ENCODE data around the gene CLCN2.
"Not testable (repeated sequence)": the region's sequence is repeated elsewhere in the genome, so short reads cannot be mapped to it uniquely, and the experiment has no call there.

Gene CLCN2

DNA sequence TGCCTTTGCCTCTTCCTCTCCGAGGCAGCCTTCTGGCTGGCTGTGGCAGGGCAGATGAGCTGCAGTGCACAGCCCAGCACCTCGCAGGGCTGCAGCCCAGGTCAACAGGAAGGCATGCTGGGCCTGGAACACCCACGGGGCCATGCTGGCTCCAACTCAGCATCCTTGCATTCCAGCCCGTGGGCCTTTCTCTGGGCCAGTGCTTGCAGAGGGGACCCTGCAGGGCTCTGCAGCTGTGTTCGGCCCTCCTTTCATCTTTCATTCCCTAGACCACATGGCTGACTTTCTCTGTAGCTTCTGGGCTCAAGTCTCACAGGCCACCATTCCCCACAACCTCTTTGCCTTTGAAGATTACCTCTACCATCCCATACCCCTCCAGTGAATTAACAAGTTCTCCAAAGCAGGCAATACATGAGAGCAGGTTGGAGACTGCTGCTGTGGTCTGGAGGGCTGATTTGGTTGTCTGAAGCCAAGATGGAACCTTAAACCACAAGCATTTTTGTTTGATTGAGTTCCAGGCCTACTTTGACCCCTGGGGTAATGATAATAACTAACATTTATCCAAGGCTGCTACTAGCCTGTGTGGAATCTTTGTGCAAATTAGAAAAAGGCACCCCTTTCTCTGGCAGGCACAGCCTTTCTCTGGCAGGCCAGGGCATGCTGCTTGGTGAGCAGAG, 18.1 kb downstream of the CLCN2 start:
- DNase-seq, result no peak

DNA sequence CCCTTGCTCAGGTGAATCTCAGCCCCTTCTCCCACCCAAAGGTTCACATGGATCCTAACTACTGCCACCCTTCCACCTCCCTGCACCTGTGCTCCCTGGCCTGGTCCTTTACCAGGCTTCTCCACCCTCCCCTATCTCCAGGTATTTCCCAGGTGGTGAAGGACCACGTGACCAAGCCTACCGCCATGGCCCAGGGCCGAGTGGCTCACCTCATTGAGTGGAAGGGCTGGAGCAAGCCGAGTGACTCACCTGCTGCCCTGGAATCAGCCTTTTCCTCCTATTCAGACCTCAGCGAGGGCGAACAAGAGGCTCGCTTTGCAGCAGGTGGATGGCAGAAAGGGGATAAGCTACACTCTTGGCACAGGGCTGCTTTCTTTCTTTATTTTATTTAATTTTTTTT, 19.5 kb downstream of the CLCN2 start:
- no peak for DNase-seq

DNA sequence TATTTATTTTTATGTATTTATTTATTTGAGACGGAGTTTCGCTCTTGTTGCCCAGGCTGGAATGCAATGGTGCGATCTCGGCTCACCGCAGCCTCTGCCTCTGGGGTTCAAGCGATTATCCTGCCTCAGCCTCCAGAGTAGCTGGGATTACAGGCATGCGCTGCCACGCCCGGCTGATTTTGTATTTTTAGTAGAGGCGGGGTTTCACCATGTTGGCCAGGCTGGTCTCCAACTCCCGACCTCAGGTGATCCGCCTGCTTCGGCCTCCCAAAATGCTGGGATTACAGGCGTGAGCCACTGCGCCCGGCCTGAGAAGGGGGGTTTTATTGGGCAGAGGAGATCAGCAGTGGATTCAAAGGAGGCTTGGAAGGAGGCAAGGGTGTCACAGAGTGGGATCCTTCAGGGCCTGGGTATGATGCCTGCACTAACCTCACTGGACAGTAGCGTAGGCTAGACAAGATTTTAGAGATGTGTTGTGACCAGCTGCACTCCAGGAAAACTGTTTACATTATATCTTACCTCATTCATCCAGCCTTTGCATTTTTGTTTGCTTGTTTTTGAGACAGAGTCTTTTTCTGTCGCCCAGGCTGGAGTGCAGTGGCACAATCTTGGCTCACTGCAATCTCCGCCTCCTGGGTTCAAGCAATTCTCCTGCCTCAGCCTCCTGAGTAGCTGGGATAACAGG, 21.8 kb downstream of the CLCN2 start:
- DNase-seq, result not testable (repeated sequence)

GRCh38 chr3:184339001-184339400, 22.4 kb downstream of the CLCN2 start:
- DNase-seq, result no peak

DNA sequence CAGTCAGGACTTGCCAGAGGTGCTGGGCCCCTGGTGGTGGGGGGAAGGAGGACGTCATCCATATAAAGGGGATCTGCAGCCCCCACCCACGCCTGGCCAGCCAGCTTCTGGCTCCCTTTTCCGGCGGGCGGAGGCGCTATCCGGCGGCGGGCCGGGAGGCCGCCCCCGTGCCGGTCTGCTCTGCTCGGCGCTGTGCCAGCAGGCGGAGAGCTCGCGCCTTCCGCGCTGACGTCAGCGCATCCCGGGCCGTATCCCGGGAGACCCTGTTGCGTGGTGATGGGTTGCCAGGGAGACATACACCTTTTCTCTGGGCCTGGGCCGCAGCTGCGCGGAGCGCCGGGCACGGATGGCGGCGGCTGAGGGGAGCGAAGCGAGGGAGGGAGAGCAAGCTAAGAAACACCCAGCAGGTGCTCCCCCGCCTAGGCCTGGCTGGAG, 22.9 kb downstream of the CLCN2 start:
- DNase-seq, result no peak

DNA sequence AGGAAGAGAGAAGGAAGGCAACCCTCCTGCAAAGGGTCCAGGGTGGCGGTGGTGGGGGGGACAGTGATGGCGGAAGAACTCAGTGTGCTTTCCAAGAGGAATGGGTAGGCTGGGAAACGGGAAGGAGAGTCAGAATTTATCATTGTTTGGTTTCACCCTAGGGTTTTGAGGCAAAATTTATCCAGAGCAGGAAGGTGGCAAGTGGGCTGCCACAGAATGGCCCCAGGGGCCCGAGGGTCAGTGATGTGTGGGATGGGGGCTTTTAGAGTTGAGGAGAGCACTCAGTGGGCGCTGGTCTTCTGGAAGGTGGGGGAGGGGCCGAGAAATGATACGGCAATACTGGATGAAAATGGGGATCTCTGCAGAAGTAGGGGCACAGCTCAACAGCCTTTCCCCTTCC, 23.4 kb downstream of the CLCN2 start:
- no peak for DNase-seq

- no peak for DNase-seq
Measured at GRCh38 chr3:184337399-184337714, 24.0 kb downstream of the CLCN2 start, which contains the start of gene FAM131A. FAM131A (plus strand) TSS chr3:184337600; CDS start chr3:184337631, 31 bp downstream.

- DNase-seq, result no peak
Measured at GRCh38 chr3:184336547-184337398, 24.6 kb downstream of the CLCN2 start.

DNA sequence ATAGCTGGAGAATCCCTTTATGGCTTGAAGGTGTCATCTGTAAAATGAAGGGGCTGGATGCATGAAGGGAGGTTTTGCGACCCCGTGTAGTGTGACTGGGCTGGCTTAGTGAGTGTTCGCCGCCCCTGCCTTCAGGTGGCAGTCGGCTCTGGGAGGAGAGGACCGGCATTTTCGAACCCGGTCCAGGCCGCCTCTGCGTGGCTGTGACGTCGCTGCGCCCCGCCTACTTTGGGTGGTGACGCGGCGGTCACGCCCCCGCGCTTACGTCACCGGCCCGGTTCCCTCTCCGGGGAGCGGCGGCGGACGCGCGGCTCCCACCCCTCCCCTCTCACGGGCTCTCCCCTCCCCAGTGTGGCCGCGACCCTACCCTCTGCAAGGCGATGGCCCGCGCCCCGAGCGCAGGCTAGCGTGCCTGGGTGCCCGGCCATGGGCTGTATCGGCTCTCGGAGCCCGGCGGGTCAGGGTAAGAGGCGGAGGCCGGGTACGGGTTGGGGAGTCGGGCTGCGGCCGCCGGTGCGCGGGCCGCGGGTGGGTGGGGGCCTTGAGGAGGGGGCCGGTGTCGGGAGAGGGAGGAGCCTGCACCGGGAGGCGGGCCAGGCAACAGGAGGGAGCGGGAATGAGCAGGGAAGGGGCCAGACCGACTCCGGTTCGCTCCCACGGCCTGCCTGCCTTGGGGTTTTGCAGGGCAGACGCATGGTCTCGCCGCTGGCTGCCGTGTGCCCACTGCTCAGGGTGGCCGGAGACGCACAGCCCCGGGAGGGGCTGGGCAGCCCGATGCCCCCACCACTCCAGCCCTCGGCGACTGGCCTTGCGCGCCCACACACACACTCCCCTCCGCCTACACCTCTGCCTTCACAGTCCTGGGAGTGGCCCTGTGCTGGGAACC, 25.5 kb downstream of the CLCN2 start:
- DNase-seq, result peak; percentile 82

- DNase-seq, result no peak
Measured at GRCh38 chr3:184335291-184335660, 26.1 kb downstream of the CLCN2 start.

DNA sequence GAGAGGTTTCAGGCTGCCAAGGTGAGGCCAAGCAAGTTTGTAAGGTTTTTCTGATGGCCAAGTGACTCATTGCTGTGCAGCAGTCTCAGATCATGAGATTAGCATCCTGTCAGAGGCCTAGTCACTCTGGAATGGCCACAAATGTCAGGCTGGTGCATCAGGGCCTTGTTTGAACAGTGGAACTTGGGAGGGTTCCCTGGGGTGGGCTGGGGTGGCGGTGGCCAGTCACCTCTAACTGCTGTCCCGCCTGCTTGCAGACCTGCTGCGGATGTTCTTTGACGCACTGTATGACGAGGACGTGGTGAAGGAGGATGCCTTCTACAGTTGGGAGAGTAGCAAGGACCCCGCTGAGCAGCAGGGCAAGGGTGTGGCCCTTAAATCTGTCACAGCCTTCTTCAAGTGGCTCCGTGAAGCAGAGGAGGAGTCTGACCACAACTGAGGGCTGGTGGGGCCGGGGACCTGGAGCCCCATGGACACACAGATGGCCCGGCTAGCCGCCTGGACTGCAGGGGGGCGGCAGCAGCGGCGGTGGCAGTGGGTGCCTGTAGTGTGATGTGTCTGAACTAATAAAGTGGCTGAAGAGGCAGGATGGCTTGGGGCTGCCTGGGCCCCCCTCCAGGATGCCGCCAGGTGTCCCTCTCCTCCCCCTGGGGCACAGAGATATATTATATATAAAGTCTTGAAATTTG, 26.8 kb downstream of the CLCN2 start:
- DNase-seq, result no peak

GRCh38 chr3:184333700-184334099, 27.7 kb downstream of the CLCN2 start:
- no peak for DNase-seq

- no peak for DNase-seq
Measured at GRCh38 chr3:184333190-184333589, 28.2 kb downstream of the CLCN2 start.

DNA sequence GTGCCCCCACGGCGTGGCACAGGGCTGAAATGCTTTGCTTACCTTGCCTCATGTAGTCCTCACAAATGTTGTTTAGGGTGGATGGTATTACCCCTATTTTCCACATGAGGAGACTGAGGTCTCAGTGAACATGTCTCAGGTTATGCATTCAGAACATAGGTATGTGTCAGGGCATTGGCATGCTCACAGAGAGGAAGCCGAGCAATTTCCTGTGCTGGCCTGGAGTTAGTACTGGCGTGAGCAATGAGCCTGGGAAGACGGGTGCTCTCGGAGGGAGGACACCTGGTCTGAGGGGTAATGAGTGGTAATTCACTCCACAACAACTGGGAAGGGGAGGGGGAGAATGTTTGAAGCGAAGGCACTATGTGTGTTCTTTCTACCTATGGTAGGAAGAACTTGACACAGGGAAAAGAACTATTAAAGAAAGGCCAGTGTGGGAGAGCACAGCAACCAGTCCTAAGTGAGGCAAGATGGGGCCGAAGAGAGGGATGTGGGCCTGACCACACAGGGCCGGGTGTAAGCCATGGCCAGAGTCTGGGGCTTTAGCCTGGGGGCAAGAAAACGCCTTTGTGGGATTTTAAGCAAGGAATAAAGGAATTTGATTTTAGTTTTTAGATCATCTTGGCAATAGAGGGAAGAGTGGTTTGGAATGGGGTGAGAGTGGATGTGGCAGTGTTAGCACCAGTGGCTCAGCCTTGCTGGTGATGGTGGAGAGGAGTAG, 28.9 kb downstream of the CLCN2 start:
- DNase-seq, result no peak

- DNase-seq, result no peak
Measured at GRCh38 chr3:184328516-184328915, 32.9 kb downstream of the CLCN2 start.

- DNase-seq, result no peak
Measured at GRCh38 chr3:184327171-184327570, 34.2 kb downstream of the CLCN2 start.

DNA sequence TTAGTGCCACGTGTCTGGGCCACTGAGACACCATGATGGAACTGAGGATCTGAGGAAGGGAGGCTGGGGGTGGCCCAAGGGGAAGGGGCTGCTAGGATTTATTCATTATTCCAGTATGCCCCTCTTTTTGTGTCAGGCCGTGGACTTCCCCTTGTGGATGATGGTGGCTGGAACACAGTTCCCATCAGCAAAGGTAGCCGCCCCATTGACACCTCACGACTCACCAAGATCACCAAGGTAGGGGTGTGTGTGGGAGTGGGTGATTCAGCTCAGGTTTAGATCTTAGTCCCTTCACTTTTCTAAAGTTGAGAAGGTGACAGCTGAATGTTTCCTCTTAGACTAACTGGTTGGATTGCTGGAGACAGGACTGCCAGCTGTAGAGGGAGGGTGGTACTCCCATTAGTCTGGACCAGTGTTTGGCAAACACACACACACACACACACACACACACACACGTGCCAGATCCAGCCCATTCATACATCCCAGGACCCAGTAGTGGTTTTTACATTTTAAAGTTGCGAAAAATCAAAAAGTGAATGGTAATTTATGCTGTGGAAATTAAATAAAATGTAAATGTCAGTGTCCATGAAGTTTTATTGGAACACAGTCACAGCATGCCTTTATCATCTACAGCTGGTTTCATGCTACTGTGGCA, 35.6 kb downstream of the CLCN2 start:
- no peak for DNase-seq

DNA sequence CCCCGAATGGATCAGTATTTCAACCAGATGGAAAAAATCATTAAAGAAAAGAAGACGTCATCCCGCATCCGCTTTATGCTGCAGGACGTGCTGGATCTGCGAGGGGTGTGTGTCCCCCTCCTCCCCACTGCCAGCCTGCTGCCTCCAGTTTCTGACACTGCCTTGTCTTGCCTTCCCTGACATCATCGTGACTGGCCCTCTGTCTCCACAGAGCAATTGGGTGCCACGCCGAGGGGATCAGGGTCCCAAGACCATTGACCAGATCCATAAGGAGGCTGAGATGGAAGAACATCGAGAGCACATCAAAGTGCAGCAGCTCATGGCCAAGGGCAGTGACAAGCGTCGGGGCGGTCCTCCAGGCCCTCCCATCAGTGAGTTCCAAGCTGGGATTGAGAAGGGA, 36.1 kb downstream of the CLCN2 start:
- no peak for DNase-seq

- DNase-seq, result no peak
Measured at GRCh38 chr3:184323696-184324095, 37.7 kb downstream of the CLCN2 start.

- DNase-seq, result no peak
Measured at GRCh38 chr3:184322731-184323487, 38.5 kb downstream of the CLCN2 start.

All from activated CD4-positive, alpha-beta T cell treated with anti-CD3 and anti-CD28 coated beads for 1 hour (primary cell).